MM.1S (cell line): ENCODE data around the gene KRT5.

Experiments
- DNase-seq: peaks from one replicate; pipeline ENCODE4 v3.0.0-alpha.2; 2015
- H2AFZ ChIP-seq: fragments of 300-600 bp; sonication (generic); 2 replicates; pipeline ENCODE4 v1.6.0; 2016; ENCODE audit warnings: antibody characterized with exemption, low read length
- H3F3A ChIP-seq: fragments of 300-600 bp; sonication (generic); 2 replicates; pipeline ENCODE4 v1.6.1; 2016; ENCODE audit warnings: mild to moderate bottlenecking, antibody characterized with exemption, low read length, moderate library complexity, mixed read lengths; ENCODE audit not compliant: insufficient read depth
- H3K27ac ChIP-seq: fragments of 300-600 bp; sonication (generic); 2 replicates; pipeline ENCODE4 v1.5.1; 2016; ENCODE audit warnings: mild to moderate bottlenecking, low read length
- H3K27me3 ChIP-seq: fragments of 300-600 bp; sonication (generic); replicated peaks from 2 replicates; pipeline ENCODE4 v1.6.0; 2016; ENCODE audit warnings: low read length; ENCODE audit not compliant: insufficient read depth
- H3K36me3 ChIP-seq: fragments of 300-600 bp; sonication (generic); replicated peaks from 2 replicates; pipeline ENCODE4 v1.6.1; 2016; ENCODE audit warnings: mild to moderate bottlenecking, low read length, mixed read lengths; ENCODE audit not compliant: insufficient read depth
- H3K4me1 ChIP-seq: fragments of 300-600 bp; sonication (generic); 2 replicates; pipeline ENCODE4 v1.6.1; 2016; ENCODE audit warnings: low read length, mixed read lengths
- H3K4me2 ChIP-seq: fragments of 300-600 bp; sonication (generic); 2 replicates; pipeline ENCODE4 v1.6.0; 2016; ENCODE audit warnings: low read depth, low read length
- H3K4me3 ChIP-seq: fragments of 300-600 bp; sonication (generic); 2 replicates; pipeline ENCODE4 v1.5.1; 2016; ENCODE audit warnings: low read length, mixed read lengths
- H3K79me2 ChIP-seq: fragments of 300-600 bp; sonication (generic); 2 replicates; pipeline ENCODE4 v1.6.1; 2016; ENCODE audit warnings: mixed run types, low read length, mixed read lengths
- H3K9ac ChIP-seq: fragments of 300-600 bp; sonication (generic); 2 replicates; pipeline ENCODE4 v1.6.1; 2016; ENCODE audit warnings: low read length, mixed read lengths
- H3K9me2 ChIP-seq: fragments of 300-600 bp; sonication (generic); replicated peaks from 2 replicates; pipeline ENCODE4 v1.6.1; 2016; ENCODE audit warnings: mild to moderate bottlenecking, low read length, mixed read lengths; ENCODE audit not compliant: insufficient read depth
- H3K9me3 ChIP-seq: fragments of 300-600 bp; sonication (generic); replicated peaks from 2 replicates; pipeline ENCODE4 v1.6.1; 2016; ENCODE audit warnings: mild to moderate bottlenecking, low read length, mixed read lengths; ENCODE audit not compliant: insufficient read depth
- H4K20me1 ChIP-seq: fragments of 300-600 bp; sonication (generic); 2 replicates; pipeline ENCODE4 v1.6.1; 2016; ENCODE audit warnings: mild to moderate bottlenecking, low read length, moderate library complexity, mixed read lengths; ENCODE audit not compliant: insufficient read depth
- CTCF ChIP-seq: fragments of 300-600 bp; sonication (generic); IDR thresholded peaks from 2 replicates; pipeline ENCODE4 v1.5.1; 2016; ENCODE audit warnings: antibody characterized with exemption, low read length, mixed read lengths
- EZH2 ChIP-seq: fragments of 300-600 bp; sonication (generic); optimal IDR thresholded peaks from 2 replicates; pipeline ENCODE3; 2017; ENCODE audit warnings: low read depth, mild to moderate bottlenecking, antibody characterized with exemption, low read length, mixed read lengths
- EZH2phosphoT487 ChIP-seq: fragments of 300-600 bp; sonication (generic); IDR thresholded peaks from 2 replicates; pipeline ENCODE4 v1.6.1; 2018; ENCODE audit warnings: antibody characterized with exemption, low read length

KRT5 gene

GRCh38 chr12:52515319-52515646 lies 4.9 kb downstream of the KRT5 start:
- Histone ChIP-seq H3F3A (no peaks in the 10 kb centered on the region), H3K9ac (no peak overlapping the region), H2AFZ (no peak overlapping the region), H3K27me3 (peaks cover 49% of the 10 kb centered on the region), H3K4me3 (no peak overlapping the region), H3K36me3 (no peaks in the 10 kb centered on the region), H3K27ac (no peak overlapping the region), H3K79me2 (no peaks in the 10 kb centered on the region), H3K4me1 (no peaks in the 10 kb centered on the region), H4K20me1 (no peaks in the 10 kb centered on the region), H3K9me3 (no peaks in the 10 kb centered on the region), H3K9me2 (no peaks in the 10 kb centered on the region), H3K4me2 (no peak overlapping the region)
- TF ChIP-seq CTCF = no peak
- TF ChIP-seq EZH2phosphoT487 = no peak
- no peak for TF ChIP-seq EZH2
- DNase-seq = no peak

- H3K9me2 ChIP-seq = no peaks in the 10 kb centered on the region
- peaks cover 43% of the 10 kb centered on the region for H3K27me3 ChIP-seq
- H3K4me3 ChIP-seq = no peak overlapping the region
- no peak overlapping the region for H2AFZ ChIP-seq
- H3F3A ChIP-seq = no peaks in the 10 kb centered on the region
- DNase-seq = no peak
- no peaks in the 10 kb centered on the region for H4K20me1 ChIP-seq
- H3K4me2 ChIP-seq = no peak overlapping the region
- H3K27ac ChIP-seq = no peak overlapping the region
- no peaks in the 10 kb centered on the region for H3K79me2 ChIP-seq
- no peaks in the 10 kb centered on the region for H3K9me3 ChIP-seq
- H3K36me3 ChIP-seq = no peaks in the 10 kb centered on the region
- no peak overlapping the region for H3K9ac ChIP-seq
- H3K4me1 ChIP-seq = no peaks in the 10 kb centered on the region
- no peak for TF ChIP-seq EZH2
- no peak for TF ChIP-seq EZH2phosphoT487
- TF ChIP-seq CTCF = no peak
Measured at GRCh38 chr12:52514471-52515318, 5.5 kb downstream of the KRT5 start.

GRCh38 chr12:52513736-52514135 lies 6.5 kb downstream of the KRT5 start:
- no peak for TF ChIP-seq CTCF
- TF ChIP-seq EZH2 = no peak
- no peak for TF ChIP-seq EZH2phosphoT487
- Histone ChIP-seq H3K9ac (no peak overlapping the region), H3K27ac (no peak overlapping the region), H3K27me3 (peaks cover 36% of the 10 kb centered on the region), H3K4me1 (no peaks in the 10 kb centered on the region), H4K20me1 (no peaks in the 10 kb centered on the region), H3K79me2 (no peaks in the 10 kb centered on the region), H3K9me3 (no peaks in the 10 kb centered on the region), H2AFZ (no peak overlapping the region), H3K9me2 (no peaks in the 10 kb centered on the region), H3F3A (no peaks in the 10 kb centered on the region), H3K4me3 (no peak overlapping the region), H3K36me3 (no peaks in the 10 kb centered on the region), H3K4me2 (no peak overlapping the region)
- no peak for DNase-seq
